ENCODE results near the gene PRPF8.

GRCh38 chr17:1623057-1623630 lies 61.5 kb downstream of the PRPF8 start:
- TF ChIP-seq POLR2A (IDR thresholded peaks at IDR 0.05) (no peak), POLR2AphosphoS5 (IDR thresholded peaks at IDR 0.05) (no peak)
- TF ChIP-seq, protein P1, sequence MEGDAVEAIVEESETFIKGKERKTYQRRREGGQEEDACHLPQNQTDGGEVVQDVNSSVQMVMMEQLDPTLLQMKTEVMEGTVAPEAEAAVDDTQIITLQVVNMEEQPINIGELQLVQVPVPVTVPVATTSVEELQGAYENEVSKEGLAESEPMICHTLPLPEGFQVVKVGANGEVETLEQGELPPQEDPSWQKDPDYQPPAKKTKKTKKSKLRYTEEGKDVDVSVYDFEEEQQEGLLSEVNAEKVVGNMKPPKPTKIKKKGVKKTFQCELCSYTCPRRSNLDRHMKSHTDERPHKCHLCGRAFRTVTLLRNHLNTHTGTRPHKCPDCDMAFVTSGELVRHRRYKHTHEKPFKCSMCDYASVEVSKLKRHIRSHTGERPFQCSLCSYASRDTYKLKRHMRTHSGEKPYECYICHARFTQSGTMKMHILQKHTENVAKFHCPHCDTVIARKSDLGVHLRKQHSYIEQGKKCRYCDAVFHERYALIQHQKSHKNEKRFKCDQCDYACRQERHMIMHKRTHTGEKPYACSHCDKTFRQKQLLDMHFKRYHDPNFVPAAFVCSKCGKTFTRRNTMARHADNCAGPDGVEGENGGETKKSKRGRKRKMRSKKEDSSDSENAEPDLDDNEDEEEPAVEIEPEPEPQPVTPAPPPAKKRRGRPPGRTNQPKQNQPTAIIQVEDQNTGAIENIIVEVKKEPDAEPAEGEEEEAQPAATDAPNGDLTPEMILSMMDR (IDR thresholded peaks at IDR 0.05): no peak
